ENCODE measurements around the gene EPHA3.

Gene EPHA3

GRCh38 chr3:89234620-89235019 is 127.2 kb downstream of the EPHA3 start:
- DNase-seq: no peak

- no peak for DNase-seq
Measured at GRCh38 chr3:89238846-89239245, 131.4 kb downstream of the EPHA3 start.

- DNase-seq: no peak
Measured at GRCh38 chr3:89239774-89240173, 132.4 kb downstream of the EPHA3 start.

- DNase-seq: no peak
Measured at GRCh38 chr3:89245612-89246011, 138.2 kb downstream of the EPHA3 start.

DNA sequence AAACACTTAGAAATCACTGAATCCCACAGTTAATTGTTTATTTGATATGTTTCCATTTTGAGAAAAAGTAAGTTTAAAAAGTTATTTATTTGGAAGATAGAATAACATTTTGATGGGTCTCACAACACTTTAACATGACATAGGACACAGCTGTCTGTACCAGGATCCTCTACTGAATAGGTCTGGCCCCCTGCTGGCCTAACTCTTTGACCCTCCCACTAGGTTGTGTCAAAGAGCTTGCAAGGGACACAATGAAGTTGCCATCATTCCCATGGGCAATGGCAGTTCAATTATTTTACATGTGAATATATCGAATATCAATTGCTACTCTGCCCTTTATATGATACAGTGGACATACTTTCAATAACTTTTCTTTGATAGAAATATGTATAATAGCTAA is 138.9 kb downstream of the EPHA3 start:
- no peak for DNase-seq

DNA sequence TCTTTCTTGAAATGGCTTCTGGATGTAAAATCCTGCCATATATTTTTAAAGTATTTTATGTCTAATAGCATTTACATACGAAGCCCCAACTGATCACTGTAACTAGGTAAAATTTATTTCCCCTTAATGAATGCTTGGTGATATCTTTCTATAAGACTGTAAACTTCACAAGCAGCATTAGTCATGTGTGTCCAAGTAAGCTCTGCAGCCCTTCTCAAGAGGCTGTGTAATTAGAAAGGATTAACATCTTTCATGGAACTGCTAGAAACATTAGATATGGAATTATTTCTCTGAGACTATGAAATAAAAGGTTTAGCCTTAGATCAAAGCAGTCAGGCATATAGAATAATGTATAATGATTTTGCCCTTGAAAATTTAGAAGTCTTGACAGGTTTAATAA is 143.3 kb downstream of the EPHA3 start:
- DNase-seq: no peak

- no peak for DNase-seq
Measured at GRCh38 chr3:89252016-89252415, 144.6 kb downstream of the EPHA3 start.

- DNase-seq: no peak
Measured at GRCh38 chr3:89252860-89253259, 145.4 kb downstream of the EPHA3 start.

DNA sequence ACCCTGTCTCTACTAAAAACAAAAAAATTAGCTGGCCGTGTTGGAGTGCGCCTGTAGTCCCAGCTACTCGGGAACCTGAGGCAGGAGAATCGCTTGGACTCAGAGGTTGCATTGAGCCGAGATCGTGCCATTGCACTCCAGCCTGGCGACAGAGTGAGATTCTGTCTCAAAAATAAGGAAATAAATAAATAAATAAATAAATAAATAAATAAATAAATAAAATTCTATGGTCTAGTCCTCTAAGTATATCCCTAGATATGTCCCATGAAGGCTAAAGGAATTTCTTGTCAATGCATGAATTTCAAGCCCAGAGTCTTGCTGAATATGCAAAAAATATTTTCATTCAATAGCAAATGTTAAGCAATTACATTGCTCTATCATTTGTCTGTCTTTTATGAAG is 149.0 kb downstream of the EPHA3 start:
- no peak for DNase-seq

DNA sequence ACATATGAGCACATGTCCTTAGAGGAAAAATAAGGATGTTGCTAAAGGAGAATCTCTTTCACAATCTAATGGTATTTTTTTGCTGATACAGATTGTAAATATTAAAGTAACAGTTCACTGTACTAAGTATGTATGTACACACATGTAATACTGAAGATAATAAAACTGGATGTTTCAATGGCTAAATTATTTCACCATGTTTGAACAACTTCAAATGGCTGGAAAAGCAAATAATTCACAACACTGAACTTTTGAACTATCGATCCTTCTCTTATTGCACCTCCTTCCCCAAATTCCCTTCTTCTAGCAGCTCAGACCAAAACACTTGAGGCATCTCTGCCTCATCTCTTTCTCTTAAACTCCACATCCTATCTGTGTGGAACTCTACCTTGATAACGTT is 149.5 kb downstream of the EPHA3 start:
- no peak for DNase-seq

DNA sequence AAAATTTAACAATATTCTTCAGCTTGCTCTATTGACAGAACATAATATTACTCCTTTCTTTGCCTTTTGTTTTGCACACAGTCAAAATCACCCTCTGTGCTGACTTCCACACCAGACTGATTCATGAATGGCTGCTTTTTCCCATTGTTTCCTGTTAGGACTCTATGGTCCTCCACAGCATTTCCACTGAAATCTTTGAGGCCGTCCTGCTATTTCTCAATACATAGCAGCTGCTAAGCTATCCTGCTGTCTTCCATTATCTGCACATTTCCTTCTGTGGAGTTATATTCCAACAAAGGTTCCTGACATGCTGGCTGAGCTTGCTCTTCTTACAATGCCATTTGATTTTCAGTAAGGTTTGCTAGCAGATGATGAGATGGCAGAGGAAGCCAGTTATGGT is 153.3 kb downstream of the EPHA3 start:
- DNase-seq: no peak

GRCh38 chr3:89261673-89262072 is 154.3 kb downstream of the EPHA3 start:
- DNase-seq: no peak

- DNase-seq: no peak
Measured at GRCh38 chr3:89262309-89262929, 155.0 kb downstream of the EPHA3 start.

GRCh38 chr3:89264037-89264560 is 156.7 kb downstream of the EPHA3 start:
- no peak for DNase-seq

GRCh38 chr3:89266074-89266473 is 158.7 kb downstream of the EPHA3 start:
- DNase-seq: no peak

DNA sequence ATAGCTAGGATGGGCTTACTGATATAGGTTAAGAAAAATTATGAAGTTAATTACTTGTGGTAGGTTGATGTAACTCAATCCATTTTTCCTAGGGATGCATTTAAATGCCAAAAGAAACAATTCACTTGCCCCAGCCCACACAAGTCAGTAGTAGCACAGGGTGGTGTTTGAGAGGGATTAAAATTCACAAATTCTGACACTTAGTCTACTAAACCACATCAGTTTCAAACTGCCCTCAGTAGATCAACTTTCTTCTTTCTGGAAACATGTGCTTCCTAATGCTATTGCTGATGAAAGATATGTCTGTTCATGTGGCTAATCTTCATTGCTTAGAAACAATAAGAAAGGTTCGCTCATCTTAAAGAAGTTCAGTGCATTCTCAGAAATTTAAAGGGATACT is 160.6 kb downstream of the EPHA3 start:
- DNase-seq: no peak

GRCh38 chr3:89270201-89270600 is 162.8 kb downstream of the EPHA3 start:
- no peak for DNase-seq

DNA sequence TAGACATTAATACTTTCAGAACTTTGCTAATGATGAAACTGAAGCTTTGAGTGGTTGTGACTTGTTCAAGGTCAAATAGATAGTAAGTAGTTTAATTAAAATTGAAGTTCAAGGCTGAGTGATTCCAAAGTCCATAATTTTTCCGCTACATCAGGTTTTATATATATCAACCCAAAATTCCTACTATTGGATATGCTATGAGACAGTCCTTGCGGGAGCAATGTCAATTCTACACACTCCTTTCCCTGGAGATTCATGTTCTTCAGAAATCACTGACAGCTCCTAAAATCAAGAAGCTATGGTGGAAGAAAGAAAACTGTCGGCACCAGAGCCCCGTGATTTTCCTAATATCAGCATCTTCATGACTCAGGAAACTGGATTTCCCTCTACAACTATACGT is 167.6 kb downstream of the EPHA3 start:
- no peak for DNase-seq

- no peak for DNase-seq
Measured at GRCh38 chr3:89276116-89276515, 168.7 kb downstream of the EPHA3 start.

DNA sequence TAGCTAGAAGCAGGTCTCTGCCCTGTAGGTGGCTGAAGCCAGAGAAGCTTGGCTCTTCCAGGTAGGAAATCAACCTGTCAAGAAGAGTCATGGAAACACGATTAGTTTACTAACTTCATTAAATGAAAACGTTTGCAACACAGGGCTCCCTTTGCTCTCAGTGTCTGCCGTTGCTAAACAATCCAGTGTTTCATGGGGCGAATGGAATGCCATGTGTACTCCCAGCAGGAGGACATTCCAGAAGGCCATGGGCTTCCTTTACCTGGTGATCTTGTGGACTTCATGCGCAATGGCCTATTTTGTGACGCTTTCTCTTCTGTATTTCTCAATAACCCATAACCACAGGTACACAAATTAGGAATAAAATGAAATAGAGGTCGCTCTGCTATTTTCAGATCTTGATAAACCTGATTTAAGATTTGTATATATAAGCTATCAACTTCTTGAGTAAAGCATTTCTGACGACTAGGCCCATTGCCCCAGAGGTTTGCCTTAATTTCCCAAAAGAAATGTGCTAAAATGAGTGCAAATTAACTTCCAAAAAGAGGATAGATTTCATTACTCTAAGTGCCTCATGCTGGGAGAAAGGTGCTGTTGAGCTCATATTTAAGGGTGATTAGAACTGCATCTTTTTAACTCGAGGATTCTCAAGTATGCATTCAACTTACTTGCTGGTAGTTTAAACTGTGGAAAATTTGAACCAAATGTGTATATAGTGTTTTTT is 171.0 kb downstream of the EPHA3 start:
- no peak for DNase-seq

DNA sequence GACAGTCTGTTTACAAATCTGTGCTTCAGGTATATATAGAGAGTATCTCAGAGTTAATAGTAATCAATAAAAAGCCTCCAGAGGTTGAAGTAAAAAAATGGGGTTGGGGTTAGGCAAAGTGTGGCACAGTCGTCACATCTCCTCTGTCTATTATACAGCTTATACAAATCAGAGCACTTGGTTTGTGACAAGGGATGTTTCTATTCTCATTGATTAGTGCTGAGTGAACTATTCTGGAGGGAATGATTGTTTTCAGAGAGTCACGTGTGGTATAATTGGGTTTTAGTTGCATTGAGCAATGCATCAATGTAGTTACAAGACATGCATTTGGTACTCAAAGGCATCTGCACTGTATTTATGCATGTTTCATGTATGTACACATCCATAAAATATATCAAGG is 172.9 kb downstream of the EPHA3 start:
- no peak for DNase-seq

- no peak for DNase-seq
Measured at GRCh38 chr3:89280822-89281365, 173.5 kb downstream of the EPHA3 start.

DNA sequence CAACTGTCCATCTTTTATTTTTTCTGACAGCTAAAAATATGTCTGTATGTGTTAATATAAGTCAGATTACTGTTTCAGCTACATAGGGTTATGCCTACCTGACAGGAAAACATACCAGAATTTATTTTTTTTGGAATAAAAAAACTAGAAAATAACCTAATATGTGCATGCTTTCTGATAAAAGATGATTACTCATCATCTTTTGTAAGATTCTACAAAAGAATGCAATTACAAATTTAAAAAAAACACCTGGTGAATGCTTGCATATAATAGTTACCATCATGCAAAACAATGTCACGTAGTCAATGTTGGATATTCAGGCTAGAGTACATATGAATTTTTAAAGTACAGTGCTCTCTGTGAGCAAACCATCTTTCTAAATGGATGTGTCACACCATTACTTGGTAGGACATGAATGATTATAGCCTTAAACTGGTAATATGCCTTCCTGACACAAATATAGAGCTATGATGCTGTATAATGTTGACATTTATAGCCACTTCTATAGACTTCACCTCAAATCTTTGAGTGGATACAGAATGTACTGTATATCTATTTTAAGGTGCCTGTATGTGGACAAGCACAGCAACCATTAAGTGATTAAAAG is 180.6 kb downstream of the EPHA3 start:
- no peak for DNase-seq

- DNase-seq: no peak
Measured at GRCh38 chr3:89289574-89290190, 182.3 kb downstream of the EPHA3 start.
